Activated naive CD8-positive, alpha-beta T cell (primary cell): ENCODE measurements around the gene PJA1.

ENCODE experiments used
- H3K27ac Mint-ChIP-seq: one replicate; pipeline ENCODE4 v1.8.0; 2021; ENCODE audit warnings: mixed read lengths
- H3K27me3 Mint-ChIP-seq: one replicate; pipeline ENCODE4 v1.8.0; 2021; ENCODE audit warnings: mixed read lengths
- H3K36me3 Mint-ChIP-seq: one replicate; pipeline ENCODE4 v1.8.0; 2021; ENCODE audit warnings: mixed read lengths
- H3K4me1 Mint-ChIP-seq: one replicate; pipeline ENCODE4 v1.8.0; 2021; ENCODE audit warnings: low read depth, mixed read lengths
- H3K4me3 Mint-ChIP-seq: one replicate; pipeline ENCODE4 v1.8.0; 2021; ENCODE audit warnings: mild to moderate bottlenecking, mixed read lengths
- H3K9me3 Mint-ChIP-seq: one replicate; pipeline ENCODE4 v1.8.0; 2021; ENCODE audit warnings: low read depth, mixed read lengths

Gene PJA1

DNA sequence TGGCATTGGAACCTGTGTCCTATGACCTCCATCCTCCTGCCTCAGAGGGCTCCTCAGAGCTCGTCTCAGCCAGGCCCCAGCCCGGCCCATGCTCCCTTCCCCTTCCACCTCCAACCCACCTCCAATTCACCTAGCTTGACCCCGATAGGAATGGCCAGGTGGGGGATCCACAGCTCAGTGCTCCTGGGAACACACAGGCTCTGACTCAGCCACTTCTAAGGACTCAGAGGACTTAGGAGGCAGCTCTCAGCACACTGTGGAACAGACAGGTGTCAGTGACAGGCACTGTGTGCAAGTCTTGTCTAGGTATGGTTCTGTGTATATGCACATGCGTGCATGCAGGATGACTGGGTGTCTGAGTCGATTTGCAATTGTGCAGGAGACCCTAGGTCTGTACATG is 44.8 kb downstream of the PJA1 start:
- Mint-ChIP-seq H3K4me3 (no peak overlapping the region), H3K9me3 (no peaks in the 10 kb centered on the region)

DNA sequence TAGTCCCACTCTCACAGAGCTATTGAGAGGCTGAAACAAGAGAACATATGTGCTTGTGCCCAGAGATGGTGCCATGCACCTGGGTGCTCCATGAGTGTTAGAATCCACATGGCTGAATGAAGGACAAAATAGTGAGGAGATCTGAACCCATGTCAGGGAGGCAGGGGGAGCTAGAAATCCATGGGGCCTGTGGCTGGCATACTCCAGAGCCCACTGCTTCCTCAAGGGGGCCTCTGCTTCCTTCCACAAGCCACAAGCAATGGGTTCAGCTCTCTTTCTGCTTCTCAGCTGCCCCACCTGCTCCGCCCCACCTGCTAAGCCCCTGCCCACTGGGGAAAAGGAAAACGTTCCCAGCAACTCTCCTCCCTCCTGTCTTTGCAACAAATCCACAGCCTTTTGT is 46.1 kb downstream of the PJA1 start:
- no peaks in the 10 kb centered on the region for H3K9me3 Mint-ChIP-seq
- no peaks in the 10 kb centered on the region for H3K27me3 Mint-ChIP-seq
- no peak overlapping the region for H3K4me3 Mint-ChIP-seq
- H3K27ac Mint-ChIP-seq = no peak overlapping the region
- no peaks in the 10 kb centered on the region for H3K36me3 Mint-ChIP-seq
- H3K4me1 Mint-ChIP-seq = no peaks in the 10 kb centered on the region

More for the DNA sequence above, 44.8 kb downstream of the PJA1 start:
- H3K36me3 Mint-ChIP-seq = no peaks in the 10 kb centered on the region
- no peaks in the 10 kb centered on the region for H3K4me1 Mint-ChIP-seq
- H3K27ac Mint-ChIP-seq = no peak overlapping the region
- no peaks in the 10 kb centered on the region for H3K27me3 Mint-ChIP-seq

DNA sequence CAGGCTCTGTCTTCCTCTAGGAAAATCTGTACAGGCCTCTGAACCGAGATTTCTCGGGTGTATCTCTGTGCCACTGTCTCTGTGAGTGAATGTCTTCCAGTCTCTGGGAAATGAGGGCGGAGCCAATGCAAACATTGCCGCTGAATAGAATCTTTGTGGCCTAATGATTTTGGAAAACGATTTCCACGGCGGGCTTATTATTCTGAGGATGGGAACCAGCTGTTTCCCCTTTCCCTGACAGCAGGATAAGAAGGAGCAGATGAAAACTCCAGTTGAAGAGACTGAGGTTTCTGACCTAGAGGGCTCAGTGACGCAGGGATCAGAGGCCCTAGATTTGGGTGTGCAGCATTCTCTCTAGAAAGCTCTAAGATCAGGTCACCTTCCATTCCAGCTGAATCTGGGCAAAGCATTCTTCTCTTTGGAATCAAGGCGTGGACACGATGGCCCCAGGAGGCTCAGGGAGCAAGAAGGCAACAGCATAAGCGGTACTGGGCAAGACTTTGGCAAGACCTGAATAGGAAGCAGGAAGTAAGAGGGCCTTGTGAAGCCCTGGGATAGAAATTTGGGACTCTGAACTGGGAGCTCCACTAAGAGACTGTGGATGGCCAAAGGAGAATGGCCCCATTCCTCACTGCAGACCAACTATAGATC is 47.3 kb downstream of the PJA1 start:
- Mint-ChIP-seq H3K27me3 (no peaks in the 10 kb centered on the region), H3K4me3 (no peak overlapping the region), H3K36me3 (no peaks in the 10 kb centered on the region), H3K9me3 (no peaks in the 10 kb centered on the region), H3K27ac (no peak overlapping the region), H3K4me1 (no peaks in the 10 kb centered on the region)

DNA sequence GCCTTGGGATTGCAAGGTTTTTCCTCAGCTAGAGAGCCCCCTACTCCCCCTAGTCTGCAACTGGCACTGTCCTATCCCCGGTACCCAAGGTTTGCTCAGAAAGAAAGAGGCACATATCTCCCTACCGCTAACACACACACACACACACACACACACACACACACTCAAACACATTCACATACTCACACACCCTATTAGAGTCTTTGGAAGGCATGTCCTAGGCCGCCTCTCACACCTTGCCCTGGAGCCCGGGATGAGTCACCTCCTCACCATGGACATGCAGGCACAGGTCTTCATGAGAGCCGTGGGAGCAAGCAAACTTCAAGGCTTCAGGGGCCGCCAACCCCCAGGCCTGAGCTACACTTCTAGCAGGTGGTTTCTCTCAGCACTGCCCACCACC is 49.2 kb downstream of the PJA1 start:
- Mint-ChIP-seq H3K4me3 (no peak overlapping the region), H3K4me1 (no peaks in the 10 kb centered on the region), H3K27me3 (no peaks in the 10 kb centered on the region), H3K9me3 (no peaks in the 10 kb centered on the region), H3K27ac (no peak overlapping the region), H3K36me3 (no peaks in the 10 kb centered on the region)

DNA sequence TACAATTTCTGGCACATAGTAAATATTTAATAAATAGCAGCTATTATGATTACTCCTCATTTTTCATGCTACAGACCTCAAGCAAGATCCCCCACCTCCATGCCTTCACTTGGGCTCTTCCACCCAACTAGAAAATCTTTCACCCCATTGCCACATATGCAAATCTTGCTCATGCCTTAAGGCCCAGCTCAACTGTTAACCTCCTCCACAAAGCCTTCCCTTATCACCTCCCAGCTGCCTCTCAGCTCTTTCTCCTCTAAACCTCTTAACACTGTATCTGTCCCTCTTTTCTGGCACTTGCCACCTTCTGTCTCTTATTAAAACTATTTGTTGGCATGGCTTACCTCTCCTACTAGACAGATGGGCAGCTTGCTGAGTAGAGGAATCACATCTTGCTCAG is 51.5 kb downstream of the PJA1 start:
- H3K27ac Mint-ChIP-seq = no peak overlapping the region

More for the DNA sequence above, 51.5 kb downstream of the PJA1 start:
- Mint-ChIP-seq H3K9me3 (no peaks in the 10 kb centered on the region), H3K4me3 (no peak overlapping the region), H3K27me3 (no peaks in the 10 kb centered on the region), H3K4me1 (no peaks in the 10 kb centered on the region), H3K36me3 (no peaks in the 10 kb centered on the region)
